Stomach (tissue), 9 donors: Measurements from ENCODE around the gene RAE1. TPM values are rescaled to one million over a fixed set of nuclear protein-coding genes. Genes with fewer than 3 reads are reported as not detected.
A peak's percentile ranks its signal among the peaks of the same experiment; 100 is the strongest.

Source experiments
- DNase-seq, 2 donors: peaks; one replicate each; pipeline versions ENCODE4 v3.0.0 to v3.0.0-alpha.2; 2013 to 2019
- H3K27ac ChIP-seq, 5 donors: fragments of 200-600 bp in 4 of 5; sonication (generic) in 4 of 5; one replicate each; pipeline ENCODE4 v1.5.1; 2013 to 2019; ENCODE audit warnings: mild to moderate bottlenecking in 1 of 5, moderate library complexity in 1 of 5
- H3K27me3 ChIP-seq, 3 donors: fragments of 200-600 bp; sonication (generic); one replicate each; pipeline ENCODE4 v1.5.1; 2017 to 2019; ENCODE audit warnings: mixed run types in 1 of 3
- H3K36me3 ChIP-seq, 4 donors: fragments of 200-600 bp; sonication (generic); 1 replicate in 3 of 4; 2 replicates in 1 of 4; pipeline ENCODE4 v1.5.1; 2016 to 2019
- H3K4me1 ChIP-seq, 4 donors: fragments of 200-600 bp; sonication (generic); one replicate each; pipeline ENCODE4 v1.5.1; 2016 to 2019
- H3K4me3 ChIP-seq, 4 donors: fragments of 200-600 bp; sonication (generic) in 3 of 4; one replicate each; pipeline ENCODE4 v1.5.1; 2016 to 2019; ENCODE audit warnings: mild to moderate bottlenecking in 1 of 4
- H3K9me3 ChIP-seq, 4 donors: fragments of 200-600 bp; sonication (generic); one replicate each; pipeline ENCODE4 v1.5.1; 2016 to 2019
- EP300 ChIP-seq: sonication (generic); formaldehyde crosslinking; IDR thresholded peaks from one replicate; pipeline ENCODE4 v1.6.1; 2017; ENCODE audit warnings: antibody characterized with exemption
- POLR2A ChIP-seq, 4 donors: fragments of 450-650 bp; IDR thresholded peaks; one replicate each; pipeline ENCODE4 v1.6.1; 2016; ENCODE audit warnings: antibody characterized with exemption in 4 of 4, control low read depth in 2 of 4, mild to moderate bottlenecking in 1 of 4, moderate library complexity in 1 of 4
- POLR2AphosphoS5 ChIP-seq, 3 donors: sonication (generic); formaldehyde crosslinking; IDR thresholded peaks; one replicate each; pipeline ENCODE4 v1.6.1; 2016; ENCODE audit warnings: antibody characterized with exemption in 3 of 3
- WGBS, 5 donors: extraction: QIAGEN DNeasy Blood & Tissue Kit in 3 of 5; methylation state at CpG; one replicate each; pipeline versions ENCODE4 v1.1.5 to v1.1.7; 2013 to 2018; 5-methylcytosine and 5-hydroxymethylcytosine counted together
- intact Hi-C: fragments of 100-400 bp; cut with DNase I; formaldehyde crosslinking; loops from one replicate; pipeline ENCODE4 v1.15.1; 2023; ENCODE audit warnings: low total_unique reads
- polyA plus RNA-seq, 3 donors: library from polyadenylated mRNA; stranded (reverse); fragments of 200-250 nt; gene quantifications; one replicate each; pipeline ENCODE4 v1.2.3, GENCODE V29; 2013
- total RNA-seq, 5 donors: library from RNA; depleted of rRNA; stranded (reverse); fragments of >200 nt; gene quantifications; one replicate each; pipeline versions ENCODE4 v1.1.0 to v1.2.3, GENCODE V29; 2014 to 2016
- TF ChIP-seq, protein P1 (sequence below), 7 experiments: fragments of 450-650 bp in 4 of 7; fragments of 200-600 bp in 3 of 7; sonication (generic) in 3 of 7; IDR thresholded peaks; one replicate each; pipeline ENCODE4 v1.5.1; 2016 to 2019; ENCODE audit warnings: antibody characterized with exemption in 7 of 7, control low read depth in 2 of 7, mild to moderate bottlenecking in 1 of 7
- donor health status: healthy with polysubstance abuse.
- donor health status: Bipolar disorder and iron deficiency.
- donor health status: healthy.

Gene RAE1
- total and polyA plus RNA-seq, 8 donors: 6.4 to 65.6 (median 15.2) TPM

DNA sequence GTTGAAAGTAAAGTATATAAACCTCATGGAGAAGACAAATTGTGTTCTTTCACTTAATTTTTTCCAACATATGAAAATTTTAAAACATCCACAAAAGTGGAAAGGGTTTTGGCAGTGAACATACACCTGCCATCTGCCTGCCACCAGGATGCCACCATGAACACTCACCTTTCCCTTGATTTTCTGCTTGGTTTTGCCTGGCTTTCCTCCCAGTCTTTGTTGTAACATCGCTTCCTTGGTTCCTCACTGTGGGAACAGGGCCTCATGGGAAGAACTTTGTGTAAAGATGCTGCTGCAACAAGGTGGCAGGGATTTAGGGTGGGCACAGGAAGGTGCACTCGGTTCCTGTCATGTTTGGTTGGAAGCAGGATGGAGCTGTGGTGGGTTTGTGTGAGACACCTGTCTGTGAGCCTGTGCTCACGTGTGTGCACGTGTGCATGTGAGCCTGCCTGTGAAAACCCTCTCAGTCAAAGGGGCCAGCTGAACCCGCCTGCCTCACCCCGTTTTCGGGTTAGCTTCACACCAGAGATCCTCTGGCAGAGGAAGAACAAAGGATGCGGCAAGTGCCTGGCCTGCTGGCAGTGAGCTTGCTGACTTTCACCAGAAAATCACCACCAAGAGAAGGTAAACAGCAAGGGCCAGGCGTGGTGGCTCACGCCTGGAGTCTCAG lies 29.2 kb downstream of the RAE1 start:
- peaks cover 27 to 73% (median 68%) of the 10 kb centered on the region in 4 donors for H3K36me3 ChIP-seq
- WGBS, 5 donors: 79 to 89% (median 85%) methylated on average over 10 of the region's 10 CpGs
- H3K4me1 ChIP-seq: peaks cover 0 to 8% (median 0%) of the 10 kb centered on the region in 4 donors
- H3K4me3 ChIP-seq: no peak overlapping the region
- DNase-seq: peak in 1 of 2 donors; percentile 23
- intact Hi-C loops: loop anchor here (5.0 to 10.0 kb wide), 2 partner anchors 117 to 215 kb away; no protein-coding TSS in a partner anchor
- TF ChIP-seq, protein P1, sequence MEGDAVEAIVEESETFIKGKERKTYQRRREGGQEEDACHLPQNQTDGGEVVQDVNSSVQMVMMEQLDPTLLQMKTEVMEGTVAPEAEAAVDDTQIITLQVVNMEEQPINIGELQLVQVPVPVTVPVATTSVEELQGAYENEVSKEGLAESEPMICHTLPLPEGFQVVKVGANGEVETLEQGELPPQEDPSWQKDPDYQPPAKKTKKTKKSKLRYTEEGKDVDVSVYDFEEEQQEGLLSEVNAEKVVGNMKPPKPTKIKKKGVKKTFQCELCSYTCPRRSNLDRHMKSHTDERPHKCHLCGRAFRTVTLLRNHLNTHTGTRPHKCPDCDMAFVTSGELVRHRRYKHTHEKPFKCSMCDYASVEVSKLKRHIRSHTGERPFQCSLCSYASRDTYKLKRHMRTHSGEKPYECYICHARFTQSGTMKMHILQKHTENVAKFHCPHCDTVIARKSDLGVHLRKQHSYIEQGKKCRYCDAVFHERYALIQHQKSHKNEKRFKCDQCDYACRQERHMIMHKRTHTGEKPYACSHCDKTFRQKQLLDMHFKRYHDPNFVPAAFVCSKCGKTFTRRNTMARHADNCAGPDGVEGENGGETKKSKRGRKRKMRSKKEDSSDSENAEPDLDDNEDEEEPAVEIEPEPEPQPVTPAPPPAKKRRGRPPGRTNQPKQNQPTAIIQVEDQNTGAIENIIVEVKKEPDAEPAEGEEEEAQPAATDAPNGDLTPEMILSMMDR (IDR thresholded peaks at IDR 0.05): no peak
- TF ChIP-seq EP300: no peak
- TF ChIP-seq POLR2AphosphoS5 (IDR thresholded peaks at IDR 0.05): no peak
- no peak for TF ChIP-seq POLR2A (IDR thresholded peaks at IDR 0.05)
- H3K9me3 ChIP-seq: no peaks in the 10 kb centered on the region
- H3K27me3 ChIP-seq: no peaks in the 10 kb centered on the region
- H3K27ac ChIP-seq: no peak overlapping the region

DNA sequence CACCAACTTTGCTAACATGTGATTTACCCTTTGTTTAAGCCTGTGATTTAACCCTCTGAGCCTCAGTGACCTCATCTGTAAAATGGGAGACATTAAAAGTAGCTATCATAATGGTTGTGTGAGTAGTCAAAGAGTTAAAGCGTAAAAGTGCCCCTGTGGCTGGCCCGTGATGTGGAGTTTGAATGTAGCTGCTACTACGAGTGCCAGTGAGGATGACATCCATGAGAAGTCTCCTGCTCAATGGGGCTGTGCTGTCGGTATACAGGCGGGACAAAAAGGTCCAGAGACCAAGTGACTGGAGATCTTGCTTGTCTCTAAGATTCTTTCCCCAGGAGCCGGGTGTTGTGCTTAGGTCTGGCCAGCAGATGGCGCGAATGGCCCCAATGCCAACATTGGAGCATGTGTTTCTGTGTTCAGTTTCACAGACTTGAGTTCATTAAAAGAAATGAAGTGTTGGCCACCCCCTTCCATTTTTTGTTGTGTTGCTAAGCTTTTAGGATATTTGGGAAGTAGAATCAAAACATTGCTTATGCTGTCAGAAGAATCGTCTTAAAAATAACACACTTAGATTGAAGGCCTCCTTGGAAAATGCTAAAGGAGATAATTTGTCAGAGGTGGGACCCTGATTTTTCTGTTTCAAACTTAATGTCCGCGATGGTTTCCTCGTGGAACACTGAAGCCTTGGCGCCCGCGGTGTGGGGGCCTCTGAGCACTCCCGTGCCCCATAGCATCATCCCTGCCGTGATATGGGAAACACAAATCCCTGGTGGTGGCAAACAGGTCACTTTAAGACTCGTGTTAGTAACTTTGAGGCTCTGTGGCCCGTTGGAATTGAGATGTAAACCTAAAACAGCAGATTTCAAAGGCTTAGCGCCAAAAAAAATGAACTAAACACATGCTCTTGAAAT lies 30.8 kb downstream of the RAE1 start:
- WGBS, 5 donors: 45 to 55% (median 49%) methylated on average over 20 of the region's 20 CpGs

DNA sequence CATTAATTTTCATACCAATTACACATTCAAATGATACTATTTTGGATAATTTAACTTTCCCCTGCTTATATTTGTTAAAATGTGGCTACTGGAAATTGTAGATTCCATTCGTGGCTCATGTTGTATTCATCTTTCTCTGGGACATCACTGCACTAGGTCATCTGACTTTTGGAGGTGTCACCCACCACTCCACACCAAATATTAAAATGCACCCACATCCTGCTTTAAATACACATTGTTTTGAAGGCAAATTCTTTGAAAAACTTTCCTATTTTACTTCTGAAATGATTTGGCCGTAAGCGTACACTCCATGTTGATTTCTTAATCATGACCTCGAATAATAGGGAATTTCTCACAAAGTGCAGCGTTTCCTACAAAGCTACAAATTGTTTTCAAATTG lies 31.5 kb downstream of the RAE1 start:
- Histone ChIP-seq H3K27me3 (no peaks in the 10 kb centered on the region), H3K4me3 (no peak overlapping the region), H3K36me3 (peaks cover 11 to 52% (median 47%) of the 10 kb centered on the region in 4 donors), H3K27ac (no peak overlapping the region), H3K9me3 (no peaks in the 10 kb centered on the region), H3K4me1 (peaks cover 0 to 8% (median 0%) of the 10 kb centered on the region in 4 donors)
- 85 to 91% (median 89%) methylated on average over 5 of the region's 5 CpGs for WGBS, 5 donors
- intact Hi-C loops: loop anchor here (5.0 to 10.0 kb wide), 2 partner anchors 115 to 212 kb away; no protein-coding TSS in a partner anchor
- DNase-seq: no peak
- TF ChIP-seq POLR2AphosphoS5 (IDR thresholded peaks at IDR 0.05) (no peak), EP300 (no peak), POLR2A (IDR thresholded peaks at IDR 0.05) (no peak)
- TF ChIP-seq, protein P1 (IDR thresholded peaks at IDR 0.05): no peak

More for the DNA sequence above, 30.8 kb downstream of the RAE1 start:
- peaks cover 0 to 8% (median 0%) of the 10 kb centered on the region in 4 donors for H3K4me1 ChIP-seq
- no peaks in the 10 kb centered on the region for H3K27me3 ChIP-seq
- no peaks in the 10 kb centered on the region for H3K9me3 ChIP-seq
- no peak overlapping the region for H3K4me3 ChIP-seq
- no peak overlapping the region for H3K27ac ChIP-seq
- peak; percentile 86 to 91 for DNase-seq
- no peak for TF ChIP-seq POLR2A (IDR thresholded peaks at IDR 0.05)
- TF ChIP-seq EP300: no peak
- peak in 1 of 3 donors; percentile 44 for TF ChIP-seq POLR2AphosphoS5 (IDR thresholded peaks at IDR 0.05)
- TF ChIP-seq, protein P1 (IDR thresholded peaks at IDR 0.05): peak in 5 of 7 experiments; percentile 82 to 94 (median 93)
- H3K36me3 ChIP-seq: peaks cover 15 to 59% (median 53%) of the 10 kb centered on the region in 4 donors
- intact Hi-C loops: loop anchor here (5.0 to 10.0 kb wide), 2 partner anchors 115 to 213 kb away; no protein-coding TSS in a partner anchor
